NCI-H1105 treated with DMSO at 0.1 percent for 48 hours (cell line): ENCODE results near the gene WFDC1.
"Not testable (repeated sequence)": the region's sequence is repeated elsewhere in the genome, so short reads cannot be mapped to it uniquely, and the experiment has no call there.

ENCODE experiments used
- DNase-seq: peaks from one replicate; lab custom pipeline; 2025; lab: John Stamatoyannopoulos, UW

WFDC1 gene

DNA sequence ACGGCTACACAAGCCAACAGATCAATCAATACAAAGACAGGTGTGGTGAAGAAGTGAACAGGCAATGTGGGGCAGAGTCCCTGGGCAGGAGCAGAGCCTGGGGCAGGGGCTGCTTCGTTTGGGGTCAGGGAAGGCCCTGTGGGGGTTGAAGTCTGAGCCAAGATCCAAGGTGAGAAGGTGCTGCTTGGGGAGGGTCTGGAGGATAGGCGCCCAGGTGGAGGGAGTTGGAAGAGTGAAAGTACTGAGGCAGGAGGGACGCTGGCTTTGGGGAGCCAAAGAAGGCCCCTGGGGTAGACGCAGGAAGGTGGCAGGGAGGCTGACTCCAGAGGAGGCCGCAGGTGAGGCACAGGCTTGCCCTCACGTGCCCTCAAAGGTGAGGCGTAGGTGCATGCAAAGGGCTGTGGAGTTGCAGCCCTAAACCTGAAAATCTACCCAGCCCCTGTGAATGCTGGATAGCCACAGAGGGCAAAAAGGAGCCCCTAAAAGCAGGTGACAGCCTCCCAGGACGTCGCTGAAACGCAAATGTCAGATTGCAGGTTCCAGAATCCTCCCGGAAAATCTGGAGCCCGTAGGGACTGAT, 33.3 kb downstream of the WFDC1 start:
- no peak for DNase-seq

DNA sequence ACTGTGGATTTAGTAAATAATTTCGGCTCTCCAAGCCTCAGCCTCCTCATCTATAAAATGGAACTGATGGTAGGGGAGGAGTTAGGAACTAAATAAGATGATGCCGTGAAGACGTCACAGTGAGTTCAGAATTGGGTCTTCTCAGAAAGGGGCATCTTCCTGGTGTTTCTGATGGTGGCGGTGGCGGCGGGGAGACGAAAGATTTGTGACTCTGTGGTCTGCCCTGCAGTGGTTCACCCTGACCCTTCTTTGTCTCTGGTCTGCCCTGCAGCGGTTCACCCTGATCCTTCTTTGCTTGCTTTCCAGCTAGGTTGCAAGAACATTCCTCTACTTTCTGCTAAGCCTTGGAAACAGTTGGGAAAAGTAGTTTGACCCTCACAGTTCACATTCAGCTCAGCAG, 34.3 kb downstream of the WFDC1 start:
- DNase-seq: no peak

DNA sequence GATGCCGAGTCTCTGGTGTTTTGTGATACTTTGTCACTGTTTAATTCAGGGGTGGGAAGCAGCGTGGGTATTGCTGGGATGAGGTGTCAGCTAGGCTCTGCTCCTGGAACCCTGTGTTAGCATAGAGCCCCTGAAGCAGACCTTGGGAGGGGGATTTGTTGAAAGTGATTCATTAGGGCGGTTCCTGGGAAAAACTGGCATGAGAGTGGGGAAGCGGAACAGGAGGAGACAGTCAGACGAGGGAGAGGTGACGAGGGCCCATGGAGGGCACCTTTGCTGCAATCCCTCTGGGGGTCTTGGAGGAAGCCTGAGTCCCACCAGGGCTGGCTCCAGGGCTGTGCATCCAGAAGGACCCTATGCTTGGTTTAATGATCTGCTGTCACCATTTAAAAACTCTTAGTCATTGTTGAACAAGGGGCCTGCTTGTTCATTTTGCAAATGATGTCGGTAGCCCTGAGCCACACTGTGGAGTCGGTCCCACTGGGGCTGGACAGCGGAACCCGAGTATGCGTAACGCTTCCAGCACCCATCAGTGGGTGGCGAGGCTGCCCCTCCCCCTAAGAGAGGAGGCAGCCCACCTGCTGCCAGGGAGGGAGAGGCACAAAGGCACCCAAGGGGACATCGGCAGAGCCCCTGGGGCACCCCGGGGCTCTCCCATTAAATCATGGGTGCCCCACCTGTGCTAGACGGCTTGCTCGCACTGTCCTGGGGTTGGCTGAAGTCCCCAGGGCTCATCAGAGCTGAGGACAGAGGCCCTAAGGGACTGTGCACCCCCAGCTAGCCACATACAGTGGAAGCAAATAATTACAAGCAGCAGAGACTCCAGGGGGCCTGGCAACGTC, 35.4 kb downstream of the WFDC1 start:
- DNase-seq: no peak

DNA sequence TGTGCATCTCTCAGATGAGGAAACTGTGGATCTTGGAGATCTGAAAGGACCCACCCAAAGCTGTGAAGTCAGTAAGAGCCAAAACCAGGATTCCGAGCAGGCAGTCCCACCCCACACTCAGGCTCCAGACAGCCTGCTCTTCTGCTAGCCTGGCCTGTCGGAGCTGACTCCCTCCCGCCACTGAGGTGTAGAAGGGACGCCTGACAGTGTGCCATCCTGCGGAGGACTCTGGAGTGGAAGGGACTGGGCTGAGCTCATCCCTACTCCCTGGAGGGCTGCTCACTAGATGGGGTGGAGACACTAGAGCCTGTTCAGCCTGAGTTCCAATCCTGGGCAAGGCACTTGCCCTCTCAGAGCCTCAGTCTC, 36.0 kb downstream of the WFDC1 start:
- DNase-seq: no peak

DNA sequence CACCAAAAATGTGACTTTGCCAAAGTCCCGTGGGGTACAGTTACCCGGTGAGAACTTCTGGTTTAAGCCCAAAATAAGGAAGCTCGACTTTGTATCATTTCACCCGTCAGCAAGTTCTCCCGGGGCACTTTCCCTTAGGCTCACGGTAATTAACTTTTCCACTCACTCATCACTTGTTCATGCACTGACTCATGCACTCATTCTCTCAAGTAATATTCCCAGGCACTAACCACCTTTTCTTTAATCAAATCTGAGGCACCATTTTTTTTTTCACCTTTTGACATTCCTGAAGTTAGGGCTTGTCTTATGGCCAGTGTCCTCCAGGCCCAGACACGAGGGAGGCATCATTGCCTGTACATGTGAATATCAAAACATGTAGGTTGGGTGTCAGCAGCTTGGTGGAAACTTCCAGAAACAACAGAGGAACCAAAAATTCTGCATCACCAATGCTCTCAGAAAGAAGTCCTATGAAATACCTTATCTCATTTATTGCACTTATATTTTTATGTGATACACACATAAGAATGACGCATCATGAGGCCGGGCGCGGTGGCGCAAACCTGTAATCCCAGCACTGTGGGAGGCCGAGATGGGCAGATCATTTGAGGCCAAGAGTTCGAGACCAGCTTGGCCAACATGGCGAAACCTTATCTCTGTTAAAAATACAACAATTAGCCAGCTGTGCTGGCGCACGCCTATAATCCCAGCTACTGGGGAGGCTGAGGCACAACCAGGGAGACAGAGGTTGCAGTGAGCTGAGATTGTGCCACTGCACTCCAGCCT, 37.5 kb downstream of the WFDC1 start:
- DNase-seq: no peak

DNA sequence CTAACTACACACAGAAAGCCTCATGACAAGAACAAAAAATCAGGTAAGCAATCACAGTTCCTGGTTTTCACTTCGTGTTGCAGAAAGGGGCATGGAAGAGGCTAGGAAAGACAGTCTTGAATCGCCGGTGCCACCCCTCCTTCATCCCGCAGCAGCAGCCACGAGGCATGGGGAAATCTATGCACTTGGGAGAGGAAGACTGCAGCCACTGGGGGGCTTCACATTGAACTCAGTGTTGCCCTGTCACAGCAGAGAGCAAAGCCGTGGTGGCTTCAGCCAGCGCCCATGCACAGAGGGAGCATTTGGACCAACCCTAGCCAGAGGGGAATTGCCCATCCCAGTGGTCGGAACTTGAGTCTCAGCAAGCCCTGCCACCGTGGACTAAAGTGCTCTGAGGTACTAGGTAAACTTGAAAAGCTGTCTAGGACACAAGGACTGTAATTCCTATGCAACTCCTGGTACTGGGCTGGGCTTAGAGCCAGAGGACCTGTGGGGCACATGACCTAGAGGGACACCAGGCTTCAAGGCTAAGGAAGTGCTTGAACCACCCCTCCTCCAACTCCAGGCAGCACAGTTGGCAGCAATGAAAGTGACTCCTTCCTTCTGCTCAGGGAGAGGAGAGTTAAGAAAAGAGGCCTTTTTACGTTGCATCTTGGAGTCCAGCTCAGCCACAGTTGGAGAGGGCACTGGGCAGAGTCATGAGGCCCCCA, 38.5 kb downstream of the WFDC1 start:
- DNase-seq: no peak

DNA sequence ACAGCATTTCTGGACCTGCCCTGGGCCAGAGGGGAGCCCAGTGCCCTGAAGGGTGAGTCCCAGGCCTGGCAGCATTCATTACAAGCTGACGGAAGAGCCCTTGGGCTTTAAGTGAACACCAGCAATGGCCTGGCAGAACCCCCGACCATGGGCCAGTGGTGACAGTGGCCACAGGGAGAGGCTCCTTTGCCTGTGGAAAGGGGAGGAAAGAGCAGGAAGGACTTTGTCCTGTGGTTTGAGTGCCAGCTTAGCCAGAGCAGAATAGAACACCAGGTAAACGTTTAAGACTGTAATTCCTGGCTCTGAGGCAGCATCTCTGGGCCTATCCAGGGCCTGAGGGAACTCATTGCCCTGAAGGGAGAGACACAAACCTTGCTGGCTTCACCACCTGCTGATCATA, 39.4 kb downstream of the WFDC1 start:
- DNase-seq: no peak

DNA sequence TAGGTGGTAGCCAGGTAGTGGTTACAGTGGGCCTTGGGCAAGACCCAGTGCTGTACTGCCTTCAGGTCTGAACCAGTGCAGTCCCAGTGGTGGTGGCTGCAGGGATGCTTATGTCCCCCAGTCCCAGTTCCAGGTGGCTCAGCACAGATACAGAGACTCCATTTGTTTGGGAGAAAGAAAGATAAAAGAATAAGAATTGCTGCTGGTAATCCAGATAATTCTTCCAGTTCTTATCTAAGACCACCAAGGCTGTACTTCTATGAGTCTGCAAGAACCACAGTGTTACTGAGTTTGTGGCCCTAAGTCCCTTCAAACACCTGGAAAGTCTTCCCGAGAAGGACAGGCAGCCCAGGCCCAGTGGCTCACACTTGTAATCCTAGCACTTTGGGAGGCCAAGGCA, 39.8 kb downstream of the WFDC1 start:
- no peak for DNase-seq

DNA sequence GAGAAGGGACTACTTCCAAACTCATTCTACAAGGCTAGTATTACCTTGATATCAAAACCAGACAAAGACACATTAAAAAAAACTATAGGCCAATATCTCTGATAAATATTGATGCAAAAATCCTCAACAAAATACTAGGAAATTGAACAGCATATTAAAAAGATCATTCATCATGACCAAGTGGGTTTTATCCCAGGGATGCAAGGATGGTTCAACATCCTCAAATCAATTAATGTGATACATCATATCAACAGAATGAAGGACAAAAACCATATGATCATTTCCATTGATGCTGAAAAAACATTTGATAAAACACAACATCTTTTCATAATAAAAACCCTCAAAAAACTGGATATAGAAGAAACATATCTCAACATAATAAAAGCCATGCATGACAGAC, 42.6 kb downstream of the WFDC1 start:
- not testable (repeated sequence) for DNase-seq

DNA sequence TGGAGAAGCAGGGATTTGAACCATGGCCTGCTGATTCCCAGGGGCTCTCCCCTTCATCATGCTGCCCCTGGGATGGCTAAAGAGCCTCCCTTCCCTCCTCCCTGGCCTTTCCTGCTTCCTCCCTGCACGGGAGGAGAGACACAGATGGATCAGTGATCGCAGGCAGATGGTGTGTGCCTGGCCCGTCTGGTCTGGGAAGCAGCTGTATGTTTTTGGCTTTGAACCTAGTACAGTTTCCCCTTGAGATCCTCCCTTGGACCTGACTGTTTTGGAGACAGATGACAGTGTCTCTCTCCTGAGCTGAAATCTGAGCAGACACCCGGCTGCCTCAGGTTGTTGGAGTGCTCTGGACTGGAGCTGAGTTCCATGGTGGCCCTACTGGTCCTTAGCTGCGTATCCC, 44.6 kb downstream of the WFDC1 start:
- DNase-seq: no peak

DNA sequence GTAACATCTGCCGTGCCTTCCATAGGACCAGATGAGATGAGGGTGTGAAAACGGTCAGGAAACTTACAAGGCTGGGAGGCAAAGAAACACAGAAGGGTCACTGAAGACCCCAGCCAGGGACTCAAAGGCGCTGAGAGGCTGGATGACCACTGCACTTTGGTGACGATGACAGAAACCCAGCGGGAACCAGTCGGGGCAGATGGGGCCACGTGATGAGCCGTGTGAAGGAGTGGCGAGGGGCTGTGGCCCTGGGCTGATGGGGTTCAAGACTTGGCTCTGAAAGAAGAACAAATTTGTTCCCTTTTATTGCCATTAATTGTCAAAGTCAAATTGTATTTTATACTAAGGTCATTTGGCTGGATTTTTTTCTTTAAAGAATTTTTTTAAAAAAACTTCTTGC, 45.1 kb downstream of the WFDC1 start:
- no peak for DNase-seq

DNA sequence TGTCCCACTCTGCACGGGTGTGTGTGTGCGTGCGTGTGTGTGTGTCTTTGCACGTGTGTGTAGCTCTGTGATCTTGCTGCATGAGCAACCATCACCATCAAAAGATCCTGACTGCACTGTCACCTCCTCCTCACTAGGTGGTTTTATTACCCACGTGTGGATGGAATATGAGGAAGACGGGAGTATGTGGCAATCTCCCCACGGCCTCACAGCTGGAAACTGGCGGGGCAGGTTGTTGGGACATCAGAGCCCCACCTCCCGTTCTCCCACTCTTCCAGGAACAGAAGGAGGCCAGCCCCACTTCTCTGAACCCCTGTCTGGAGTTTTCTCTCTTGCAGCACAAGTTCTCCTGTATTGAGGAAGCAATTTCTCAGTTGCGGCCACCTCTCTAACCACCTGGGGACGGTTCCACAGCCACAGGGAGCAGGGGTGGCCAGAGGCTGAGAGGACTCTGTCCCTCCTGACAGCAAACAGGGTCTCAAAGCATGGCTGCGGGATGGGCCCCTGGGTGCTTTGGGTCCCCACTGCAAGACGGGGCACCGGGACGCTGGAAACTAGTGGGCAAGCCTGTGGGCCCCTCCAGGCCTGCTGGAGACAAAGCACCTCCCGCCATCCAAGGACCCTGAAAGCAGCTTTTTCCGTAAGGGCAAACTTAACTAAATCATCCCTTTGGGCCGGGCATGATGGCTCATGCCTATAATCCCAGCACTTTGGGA, 45.8 kb downstream of the WFDC1 start:
- DNase-seq: no peak

DNA sequence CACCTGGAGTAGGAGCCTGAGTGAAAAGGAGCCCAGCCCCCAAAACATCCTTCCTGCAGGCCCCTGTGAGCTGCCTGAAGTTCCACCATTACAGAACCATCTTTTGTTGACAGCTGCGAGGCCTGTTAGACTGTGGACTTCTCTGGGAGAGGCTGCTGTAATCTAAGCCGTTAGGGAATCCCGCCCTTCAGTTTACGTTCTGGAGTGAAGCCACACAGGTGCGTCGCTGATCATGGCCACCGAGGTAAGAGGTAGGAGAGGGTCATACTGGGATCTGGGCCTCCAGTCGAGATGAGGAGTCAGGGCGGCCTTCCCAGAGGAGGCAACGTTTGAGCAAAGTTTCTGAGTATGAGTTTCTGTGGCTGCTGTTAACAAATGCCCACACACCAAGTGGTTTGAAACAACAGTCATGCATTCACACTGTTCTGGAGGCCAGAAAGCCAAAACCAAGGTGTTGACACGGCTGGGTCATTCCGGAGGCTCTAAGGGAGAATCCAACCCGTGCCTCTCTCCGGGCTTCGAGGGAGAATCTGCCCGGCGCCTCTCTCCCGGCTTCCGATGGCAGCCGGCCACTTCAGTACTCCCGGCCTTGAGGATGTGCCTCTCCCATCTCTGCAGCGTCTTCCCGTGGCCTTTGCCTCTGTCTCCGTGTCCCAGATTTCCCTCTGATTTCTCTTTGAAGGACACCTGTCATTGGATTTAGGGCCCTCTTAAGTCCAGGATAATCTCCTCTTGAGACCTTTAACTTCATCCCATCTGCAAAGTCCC, 47.0 kb downstream of the WFDC1 start:
- DNase-seq: no peak

DNA sequence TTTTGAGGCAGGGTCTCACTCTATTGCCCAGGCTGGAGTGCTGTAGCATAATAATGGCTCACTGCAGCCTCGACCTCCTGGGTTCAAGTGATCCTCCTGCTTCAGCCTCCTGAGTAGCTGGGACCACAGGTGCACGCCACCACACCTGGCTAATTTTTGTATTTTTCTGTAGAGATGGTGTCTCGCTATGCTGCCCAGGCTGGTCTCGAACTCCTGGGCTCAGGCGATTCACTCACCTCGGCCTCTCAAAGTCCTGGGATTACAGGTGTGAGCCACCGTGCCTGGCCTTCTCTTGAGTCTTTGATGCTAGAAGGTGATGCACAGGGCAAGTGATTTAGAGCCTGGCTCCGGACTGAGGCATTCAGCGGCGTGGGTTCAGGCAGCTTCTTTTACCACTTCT, 49.1 kb downstream of the WFDC1 start:
- not testable (repeated sequence) for DNase-seq

DNA sequence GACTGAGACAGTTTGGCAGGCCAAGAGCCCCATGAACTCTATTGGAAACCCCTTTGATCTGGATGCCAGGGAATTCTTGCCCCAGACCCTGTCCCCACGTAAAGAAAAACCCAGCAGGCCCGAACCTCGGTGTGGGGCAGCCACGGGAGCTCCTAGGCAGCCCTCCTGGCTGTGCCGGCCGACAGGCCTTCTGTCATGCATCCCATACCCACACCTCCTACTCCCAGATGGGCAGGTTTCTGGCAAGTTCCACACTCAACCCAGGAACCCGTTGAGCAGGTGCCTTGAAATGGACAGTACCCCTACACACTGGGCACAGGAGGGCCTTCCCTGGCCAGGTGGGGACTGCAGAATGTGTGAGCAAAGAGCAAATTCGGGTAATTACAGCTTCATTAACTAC, 50.1 kb downstream of the WFDC1 start:
- DNase-seq: no peak

DNA sequence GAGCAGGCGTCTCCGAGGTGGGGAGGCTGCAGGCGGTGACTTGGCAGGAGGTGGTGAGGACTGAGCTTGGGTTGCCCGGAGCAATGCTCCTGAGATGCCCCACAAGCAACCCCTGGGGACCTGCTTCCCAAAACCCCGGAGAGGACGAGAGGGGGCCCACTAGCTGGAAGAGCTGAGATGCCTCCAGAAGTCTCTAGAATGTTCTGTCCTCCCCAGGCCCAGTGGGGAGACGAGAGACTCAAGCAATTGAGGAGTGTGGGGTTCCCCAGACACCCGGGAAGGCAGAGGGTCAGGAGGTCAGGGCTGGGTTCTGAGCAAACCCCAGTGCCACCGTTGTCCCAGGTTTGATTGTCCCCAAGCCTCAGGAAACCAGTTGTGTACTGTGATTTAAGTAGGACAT, 52.5 kb downstream of the WFDC1 start:
- no peak for DNase-seq

DNA sequence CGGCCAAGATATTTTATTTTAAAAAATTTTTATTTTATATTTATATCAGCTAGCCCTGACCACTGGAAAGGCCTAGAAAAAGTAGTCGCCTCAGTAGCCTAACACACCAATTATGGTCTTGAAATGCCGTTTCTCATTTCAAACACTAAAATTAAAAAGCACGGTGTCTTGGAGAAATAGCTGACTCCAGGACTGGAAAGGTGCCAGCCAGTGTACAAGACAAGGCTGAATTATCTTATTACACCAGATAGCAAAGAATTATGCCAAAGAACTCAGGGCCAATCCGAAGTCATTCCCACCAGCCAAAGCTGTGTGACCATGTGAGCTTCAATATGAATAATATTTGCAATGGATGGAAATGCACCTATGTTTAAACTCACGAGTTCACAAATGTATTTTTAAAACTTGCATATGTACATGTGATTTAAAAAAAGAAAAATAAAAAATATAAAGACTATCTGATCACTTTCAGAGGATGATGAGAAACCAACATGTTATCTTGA, 53.8 kb downstream of the WFDC1 start:
- DNase-seq: no peak

DNA sequence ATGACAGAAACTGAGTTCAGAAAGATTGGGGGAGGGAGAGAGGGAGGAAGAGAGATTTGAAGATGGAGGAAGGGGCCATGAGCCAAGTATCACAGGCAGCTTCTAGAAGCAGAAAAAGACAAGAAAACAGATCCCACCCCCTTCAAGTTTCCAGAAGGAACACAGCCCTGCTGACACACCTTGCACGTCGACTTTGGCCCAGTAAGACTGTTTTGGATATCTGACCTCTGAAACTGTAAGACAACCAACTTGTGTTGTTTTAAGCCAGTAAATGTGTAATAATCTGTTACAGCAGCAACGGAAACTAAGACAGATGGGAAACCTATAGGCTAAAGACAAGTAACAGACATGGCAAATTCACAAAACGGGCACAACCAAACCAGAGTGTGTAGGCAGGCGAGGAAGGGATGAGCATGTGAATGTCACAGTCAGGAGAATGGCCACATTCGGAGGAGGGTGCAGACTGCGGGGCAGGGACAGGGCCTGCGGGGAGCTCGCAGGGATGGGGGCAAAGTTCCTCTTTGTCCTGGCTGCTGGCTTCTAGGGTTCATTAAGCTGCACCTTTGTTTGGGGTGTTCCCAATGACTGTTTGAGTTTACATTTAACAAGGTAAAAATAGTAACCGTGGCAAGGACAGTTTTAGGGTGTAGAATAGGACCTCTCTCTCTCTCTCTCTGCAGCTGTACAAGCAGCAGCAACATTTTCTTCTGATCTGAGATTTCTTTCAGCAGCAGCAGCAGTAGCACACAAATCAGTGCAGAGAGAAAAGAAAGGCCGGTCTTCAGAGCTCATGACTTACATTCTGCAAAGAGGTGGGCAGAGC, 55.4 kb downstream of the WFDC1 start:
- no peak for DNase-seq

DNA sequence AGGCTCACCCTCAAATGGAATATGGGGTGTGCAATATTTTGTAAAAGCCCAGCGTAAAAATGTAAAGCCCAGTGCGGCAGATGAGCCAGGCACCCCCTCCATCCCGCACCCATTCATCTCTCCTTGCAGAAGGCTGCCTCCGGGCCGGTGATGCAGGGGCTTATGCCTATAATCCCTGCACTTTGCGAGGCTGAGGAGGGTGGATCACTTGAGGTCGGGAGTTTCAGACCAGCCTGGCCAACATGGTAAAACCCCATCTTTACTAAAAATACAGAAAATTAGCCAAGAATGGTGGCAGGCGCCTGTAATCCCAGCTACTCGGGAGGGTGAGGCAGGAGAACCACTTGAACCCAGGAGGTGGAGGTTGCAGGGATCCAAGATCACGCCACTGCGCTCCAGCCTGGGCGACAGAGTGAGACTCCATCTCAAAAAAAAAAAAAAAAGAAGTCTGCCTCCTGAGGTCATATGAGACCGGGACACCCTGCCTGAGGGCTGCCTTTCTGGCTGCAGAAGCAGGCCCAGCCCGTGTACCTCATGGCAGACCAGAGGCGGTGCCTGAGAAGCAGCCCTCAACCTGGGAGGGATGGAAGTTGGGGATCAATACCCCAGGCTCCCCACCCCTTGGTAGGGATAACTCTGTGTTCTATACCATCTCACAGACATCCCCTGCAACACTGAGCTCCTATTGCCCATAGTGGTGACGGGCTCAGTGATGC, 56.2 kb downstream of the WFDC1 start:
- no peak for DNase-seq
